Activated CD8-positive, alpha-beta T cell treated with anti-CD3 and anti-CD28 coated beads for 36 hours (primary cell): ENCODE measurements around the gene TCP11L1. TPM values are rescaled to one million over a fixed set of nuclear protein-coding genes. Genes with fewer than 3 reads are reported as not detected.

ENCODE experiments used
- ATAC-seq: fragments of 200-7000 bp; cut with Tn5 transposase; one replicate; pipeline ENCODE4 v1.10.0; 2021; ENCODE audit warnings: mild to moderate bottlenecking, moderate library complexity
- CTCF ChIA-PET: fragments of 350-600 bp; sonication (Branson Sonifier 250); formaldehyde crosslinking; loops from one replicate; lab custom pipeline; 2021; ENCODE audit warnings: antibody characterized with exemption; lab: Charles Lee
- POLR2A ChIA-PET: fragments of 350-600 bp; sonication (Branson Sonifier 250); formaldehyde crosslinking; loops from one replicate; lab custom pipeline; 2021; ENCODE audit warnings: antibody characterized with exemption; lab: Charles Lee
- DNase-seq: peaks from one replicate; pipeline ENCODE4 v3.0.0-alpha.2; 2020
- H3K27ac Mint-ChIP-seq: one replicate; pipeline ENCODE4 v1.8.0; 2021; ENCODE audit warnings: mild to moderate bottlenecking, mixed read lengths
- H3K27me3 Mint-ChIP-seq: one replicate; pipeline ENCODE4 v1.8.0; 2021; ENCODE audit warnings: mixed read lengths
- H3K36me3 Mint-ChIP-seq: one replicate; pipeline ENCODE4 v1.8.0; 2021; ENCODE audit warnings: low read depth, mixed read lengths
- H3K4me1 Mint-ChIP-seq: one replicate; pipeline ENCODE4 v1.8.0; 2021; ENCODE audit warnings: low read depth, mixed read lengths
- H3K4me3 Mint-ChIP-seq: one replicate; pipeline ENCODE4 v1.8.0; 2021; ENCODE audit warnings: mild to moderate bottlenecking, moderate library complexity, mixed read lengths
- H3K9me3 Mint-ChIP-seq: one replicate; pipeline ENCODE4 v1.8.0; 2021; ENCODE audit warnings: mixed read lengths
- intact Hi-C: fragments of 100-400 bp; cut with micrococcal nuclease; formaldehyde crosslinking; loops from one replicate; pipeline ENCODE4 v1.10.0; 2022
- total RNA-seq, 2 experiments: library from RNA; stranded (reverse); gene quantifications; one replicate each; pipeline ENCODE4 v1.2.3, GENCODE V29; 2021
- TF ChIP-seq, protein P1 (sequence below): fragments of 200-600 bp; IDR thresholded peaks from one replicate; pipeline ENCODE4 v1.8.0; 2022; ENCODE audit warnings: antibody characterized with exemption, mild to moderate bottlenecking

The TCP11L1 gene, protein sequence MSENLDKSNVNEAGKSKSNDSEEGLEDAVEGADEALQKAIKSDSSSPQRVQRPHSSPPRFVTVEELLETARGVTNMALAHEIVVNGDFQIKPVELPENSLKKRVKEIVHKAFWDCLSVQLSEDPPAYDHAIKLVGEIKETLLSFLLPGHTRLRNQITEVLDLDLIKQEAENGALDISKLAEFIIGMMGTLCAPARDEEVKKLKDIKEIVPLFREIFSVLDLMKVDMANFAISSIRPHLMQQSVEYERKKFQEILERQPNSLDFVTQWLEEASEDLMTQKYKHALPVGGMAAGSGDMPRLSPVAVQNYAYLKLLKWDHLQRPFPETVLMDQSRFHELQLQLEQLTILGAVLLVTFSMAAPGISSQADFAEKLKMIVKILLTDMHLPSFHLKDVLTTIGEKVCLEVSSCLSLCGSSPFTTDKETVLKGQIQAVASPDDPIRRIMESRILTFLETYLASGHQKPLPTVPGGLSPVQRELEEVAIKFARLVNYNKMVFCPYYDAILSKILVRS
- total RNA-seq, result 10 to 100 TPM; 11.0 to 12.7 TPM

- ChIA-PET CTCF (interaction anchor here (0.6 to 2.2 kb wide), 7 partner anchors 16 to 232 kb away, joined by 3 to 9 read pairs (median 5); no protein-coding TSS in a partner anchor), POLR2A (interaction anchor here (0.7 to 3.1 kb wide), 17 partner anchors 8 to 1976 kb away, joined by 3 to 26 read pairs (median 3); partner anchors contain the start of genes DEPDC7 and QSER1)
- Mint-ChIP-seq H3K27me3 (peaks cover 1% of the 10 kb centered on the region), H3K4me3 (peak within 1 kb of the TSS; percentile 87), H3K27ac (peak within 1 kb of the TSS; percentile 97), H3K36me3 (peaks cover 8% of the 10 kb centered on the region), H3K9me3 (no peaks in the 10 kb centered on the region), H3K4me1 (peaks cover 25% of the 10 kb centered on the region)
- TF ChIP-seq, protein P1, sequence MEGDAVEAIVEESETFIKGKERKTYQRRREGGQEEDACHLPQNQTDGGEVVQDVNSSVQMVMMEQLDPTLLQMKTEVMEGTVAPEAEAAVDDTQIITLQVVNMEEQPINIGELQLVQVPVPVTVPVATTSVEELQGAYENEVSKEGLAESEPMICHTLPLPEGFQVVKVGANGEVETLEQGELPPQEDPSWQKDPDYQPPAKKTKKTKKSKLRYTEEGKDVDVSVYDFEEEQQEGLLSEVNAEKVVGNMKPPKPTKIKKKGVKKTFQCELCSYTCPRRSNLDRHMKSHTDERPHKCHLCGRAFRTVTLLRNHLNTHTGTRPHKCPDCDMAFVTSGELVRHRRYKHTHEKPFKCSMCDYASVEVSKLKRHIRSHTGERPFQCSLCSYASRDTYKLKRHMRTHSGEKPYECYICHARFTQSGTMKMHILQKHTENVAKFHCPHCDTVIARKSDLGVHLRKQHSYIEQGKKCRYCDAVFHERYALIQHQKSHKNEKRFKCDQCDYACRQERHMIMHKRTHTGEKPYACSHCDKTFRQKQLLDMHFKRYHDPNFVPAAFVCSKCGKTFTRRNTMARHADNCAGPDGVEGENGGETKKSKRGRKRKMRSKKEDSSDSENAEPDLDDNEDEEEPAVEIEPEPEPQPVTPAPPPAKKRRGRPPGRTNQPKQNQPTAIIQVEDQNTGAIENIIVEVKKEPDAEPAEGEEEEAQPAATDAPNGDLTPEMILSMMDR, result no peak
- DNase-seq, result peak; percentile 86
- intact Hi-C loops, result loop anchor here (1.0 kb wide), 1 partner anchor 28 kb away; no protein-coding TSS in a partner anchor
- ATAC-seq, result peak; percentile 75
Measured at GRCh38 chr11:33039274-33040032, at the start of gene TCP11L1. Gene TCP11L1, plus strand, starts transcription at chr11:33039572. Its CDS starts 4,202 bp downstream, at chr11:33043774.

DNA sequence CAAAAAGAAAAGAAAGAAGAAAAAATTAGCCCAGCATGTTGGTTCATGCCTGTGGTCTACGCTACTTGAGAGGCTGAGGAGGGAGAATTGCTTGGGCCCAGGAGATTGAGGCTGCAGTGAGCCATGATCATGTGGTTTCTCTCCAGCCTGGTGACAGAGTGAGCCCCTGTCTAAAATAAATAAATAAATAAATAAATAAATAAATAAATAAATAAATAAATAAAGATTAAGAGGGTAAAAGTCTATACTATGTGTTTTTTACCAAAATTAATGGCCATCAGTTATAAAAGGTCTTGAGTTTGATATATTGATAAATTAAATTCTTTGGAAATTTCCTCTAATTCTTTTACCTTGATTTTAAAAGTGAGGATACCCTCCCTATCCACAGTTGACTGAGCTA is 48.9 kb upstream of the TCP11L1 start:
- intact Hi-C loops, result no loop called here
- DNase-seq (no peak), ATAC-seq (no peak)
- H3K27ac Mint-ChIP-seq, result no peak overlapping the region
- no peaks in the 10 kb centered on the region for H3K27me3 Mint-ChIP-seq
- no peak overlapping the region for H3K4me3 Mint-ChIP-seq
- ChIA-PET CTCF (no interaction called here), POLR2A (no interaction called here)
- H3K9me3 Mint-ChIP-seq, result peaks cover 10% of the 10 kb centered on the region
- no peaks in the 10 kb centered on the region for H3K4me1 Mint-ChIP-seq
- no peaks in the 10 kb centered on the region for H3K36me3 Mint-ChIP-seq
- TF ChIP-seq, protein P1, result no peak

DNA sequence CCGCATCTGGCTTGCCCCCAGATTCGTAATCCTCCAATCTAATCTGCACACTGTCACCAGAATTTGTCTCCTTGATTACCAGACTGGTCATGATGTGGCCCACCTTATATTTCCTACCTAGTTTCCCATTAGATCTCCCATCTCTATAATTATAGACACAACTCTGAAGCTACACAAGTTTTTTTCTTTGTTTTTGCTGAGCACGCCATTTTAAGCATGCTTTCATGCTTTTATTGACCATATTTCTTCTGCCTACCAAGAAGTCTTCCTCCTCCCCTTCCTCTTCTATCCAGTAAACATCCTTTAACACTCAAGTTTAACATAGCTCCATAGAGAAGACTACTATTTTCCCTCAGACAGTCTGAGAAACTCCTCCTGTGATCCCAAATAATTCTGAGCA is 47.9 kb upstream of the TCP11L1 start:
- ATAC-seq, result no peak
- intact Hi-C loops, result no loop called here
- H3K9me3 Mint-ChIP-seq, result peaks cover 10% of the 10 kb centered on the region
- CTCF ChIA-PET, result no interaction called here
- TF ChIP-seq, protein P1, result no peak
- H3K36me3 Mint-ChIP-seq, result no peaks in the 10 kb centered on the region
- H3K4me1 Mint-ChIP-seq, result no peaks in the 10 kb centered on the region
- H3K4me3 Mint-ChIP-seq, result no peak overlapping the region
- no peak overlapping the region for H3K27ac Mint-ChIP-seq
- POLR2A ChIA-PET, result interaction anchor here (0.9 to 1.1 kb wide), 2 partner anchors 48 to 53 kb away, joined by 3 read pairs; partner anchors contain the start of gene TCP11L1
- no peak for DNase-seq
- peaks cover 2% of the 10 kb centered on the region for H3K27me3 Mint-ChIP-seq

DNA sequence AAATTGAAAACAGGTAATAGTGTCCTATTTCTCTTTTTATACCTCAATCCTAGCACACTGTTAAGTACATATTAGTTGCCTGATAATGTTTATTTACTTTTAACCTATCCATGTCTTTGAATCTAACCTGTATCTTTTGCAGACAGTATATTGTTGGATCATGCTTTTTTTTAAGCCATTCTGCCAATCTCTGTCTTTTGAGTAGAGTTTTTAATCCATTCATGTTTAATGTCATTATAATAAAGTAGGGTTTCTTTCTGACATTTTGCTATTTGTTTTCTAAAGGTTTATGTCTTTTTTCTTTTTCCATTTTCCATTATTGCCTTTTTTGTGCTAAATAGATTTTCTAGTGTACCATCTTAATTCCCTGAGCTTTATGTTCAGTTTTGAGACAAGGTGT is 47.5 kb upstream of the TCP11L1 start:
- H3K4me3 Mint-ChIP-seq, result no peak overlapping the region

More for the DNA sequence above, 47.5 kb upstream of the TCP11L1 start:
- Mint-ChIP-seq H3K27me3 (peaks cover 2% of the 10 kb centered on the region), H3K9me3 (peaks cover 10% of the 10 kb centered on the region), H3K27ac (no peak overlapping the region), H3K4me1 (no peaks in the 10 kb centered on the region), H3K36me3 (no peaks in the 10 kb centered on the region)
- CTCF ChIA-PET, result no interaction called here
- no peak for DNase-seq
- no peak for ATAC-seq
- intact Hi-C loops, result no loop called here
- POLR2A ChIA-PET, result interaction anchor here (0.9 to 1.1 kb wide), 2 partner anchors 48 to 52 kb away, joined by 3 read pairs; partner anchors contain the start of gene TCP11L1
- TF ChIP-seq, protein P1, result no peak
